Nephron (organoid): Measurements from ENCODE around the gene CDKAL1.

Source experiments
- H3K27ac Mint-ChIP-seq, 3 experiments: 2 replicates each; pipeline ENCODE4 v1.8.0; 2020; ENCODE audit warnings: mixed read lengths in 3 of 3, mild to moderate bottlenecking in 2 of 3, moderate library complexity in 1 of 3
- H3K27me3 Mint-ChIP-seq: 2 replicates; pipeline ENCODE4 v1.8.0; 2021; ENCODE audit warnings: low read depth, mild to moderate bottlenecking, moderate library complexity, mixed read lengths
- H3K36me3 Mint-ChIP-seq: 2 replicates; pipeline ENCODE4 v1.8.0; 2020; ENCODE audit warnings: low read depth, mixed read lengths
- H3K4me1 Mint-ChIP-seq: 2 replicates; pipeline ENCODE4 v1.8.0; 2020; ENCODE audit warnings: mixed read lengths
- H3K4me3 Mint-ChIP-seq, 3 experiments: 2 replicates each; pipeline ENCODE4 v1.8.0; 2020; ENCODE audit warnings: mild to moderate bottlenecking in 3 of 3, mixed read lengths in 3 of 3, moderate library complexity in 2 of 3
- H3K9me3 Mint-ChIP-seq: 2 replicates; pipeline ENCODE4 v1.8.0; 2020; ENCODE audit warnings: mixed read lengths
- TF ChIP-seq, protein P1 (sequence below), 3 experiments: fragments of 200-600 bp; sonication (generic); IDR thresholded peaks; one replicate each; pipeline ENCODE4 v1.5.0; 2021; ENCODE audit warnings: antibody characterized with exemption in 3 of 3; ENCODE audit not compliant: unreplicated experiment in 3 of 3

Gene CDKAL1

DNA sequence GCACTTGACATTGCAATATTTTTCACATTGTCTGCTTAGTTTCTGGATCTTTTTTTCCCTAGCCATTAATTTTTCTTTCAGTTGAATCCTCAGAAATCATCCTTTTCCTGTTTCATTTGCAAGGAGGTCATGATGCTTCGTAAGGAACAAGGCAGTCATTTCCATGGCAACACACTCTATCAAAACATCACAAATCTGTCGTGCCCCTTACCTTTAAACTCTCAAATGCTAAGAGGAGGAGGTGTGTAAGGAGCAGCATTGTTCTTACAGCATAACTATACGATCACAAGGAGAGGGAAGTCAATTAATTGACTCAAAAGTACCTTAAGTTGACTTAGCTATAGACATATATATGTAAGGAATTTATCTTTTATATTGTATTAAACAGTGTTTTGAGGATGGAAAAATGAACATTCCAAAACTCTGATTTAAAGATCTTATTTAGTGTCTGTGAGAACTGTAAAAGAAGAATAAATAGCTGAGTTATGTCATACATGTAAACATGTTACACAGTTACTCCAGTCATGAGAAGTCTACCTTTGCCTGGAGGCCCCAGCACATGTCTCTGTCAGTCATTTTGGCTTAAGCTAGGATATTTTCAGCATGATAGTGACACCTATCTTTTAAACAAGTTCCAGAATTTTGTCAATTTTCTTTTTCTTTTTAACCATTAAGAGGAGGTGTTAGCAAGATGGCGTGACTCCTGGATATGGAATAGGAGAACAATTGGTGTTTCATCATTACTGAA, 41.6 kb downstream of the CDKAL1 start:
- H3K27me3 Mint-ChIP-seq = no peaks in the 10 kb centered on the region

DNA sequence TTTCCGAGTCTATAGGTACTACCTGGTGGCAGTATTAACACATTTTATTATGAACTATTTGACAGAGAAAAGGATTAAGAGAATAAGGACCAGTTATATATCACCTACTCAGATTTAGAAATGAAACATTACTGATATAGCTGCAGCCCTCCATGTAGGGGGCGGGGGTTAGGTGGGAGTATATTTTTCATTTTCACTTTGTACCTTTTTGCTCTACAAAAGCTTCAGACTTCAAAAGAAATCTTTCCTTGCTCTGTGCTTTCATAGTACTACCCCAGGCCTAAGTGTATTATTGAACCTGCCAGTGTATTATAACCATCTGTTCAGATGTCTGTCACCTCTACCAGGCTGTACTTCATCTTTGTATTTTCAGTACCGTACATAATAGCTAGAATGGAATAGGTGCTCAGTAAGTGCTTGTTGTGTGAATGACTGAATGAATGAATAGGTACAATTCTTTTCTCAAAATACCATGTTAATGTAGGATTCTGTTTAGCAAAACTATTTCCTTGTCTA, 43.0 kb downstream of the CDKAL1 start:
- H3K27me3 Mint-ChIP-seq = no peaks in the 10 kb centered on the region
- H3K36me3 Mint-ChIP-seq = peaks cover 8% of the 10 kb centered on the region
- H3K4me1 Mint-ChIP-seq = peaks cover 24% of the 10 kb centered on the region
- no peak overlapping the region for H3K27ac Mint-ChIP-seq
- no peak overlapping the region for H3K4me3 Mint-ChIP-seq
- H3K9me3 Mint-ChIP-seq = no peaks in the 10 kb centered on the region
- TF ChIP-seq, protein P1, sequence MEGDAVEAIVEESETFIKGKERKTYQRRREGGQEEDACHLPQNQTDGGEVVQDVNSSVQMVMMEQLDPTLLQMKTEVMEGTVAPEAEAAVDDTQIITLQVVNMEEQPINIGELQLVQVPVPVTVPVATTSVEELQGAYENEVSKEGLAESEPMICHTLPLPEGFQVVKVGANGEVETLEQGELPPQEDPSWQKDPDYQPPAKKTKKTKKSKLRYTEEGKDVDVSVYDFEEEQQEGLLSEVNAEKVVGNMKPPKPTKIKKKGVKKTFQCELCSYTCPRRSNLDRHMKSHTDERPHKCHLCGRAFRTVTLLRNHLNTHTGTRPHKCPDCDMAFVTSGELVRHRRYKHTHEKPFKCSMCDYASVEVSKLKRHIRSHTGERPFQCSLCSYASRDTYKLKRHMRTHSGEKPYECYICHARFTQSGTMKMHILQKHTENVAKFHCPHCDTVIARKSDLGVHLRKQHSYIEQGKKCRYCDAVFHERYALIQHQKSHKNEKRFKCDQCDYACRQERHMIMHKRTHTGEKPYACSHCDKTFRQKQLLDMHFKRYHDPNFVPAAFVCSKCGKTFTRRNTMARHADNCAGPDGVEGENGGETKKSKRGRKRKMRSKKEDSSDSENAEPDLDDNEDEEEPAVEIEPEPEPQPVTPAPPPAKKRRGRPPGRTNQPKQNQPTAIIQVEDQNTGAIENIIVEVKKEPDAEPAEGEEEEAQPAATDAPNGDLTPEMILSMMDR (IDR thresholded peaks at IDR 0.05; ENCODE audit: unreplicated experiment in 3 of 3) = no peak

More for the DNA sequence above, 41.6 kb downstream of the CDKAL1 start:
- Mint-ChIP-seq H3K4me1 (peaks cover 28% of the 10 kb centered on the region), H3K9me3 (no peaks in the 10 kb centered on the region), H3K36me3 (peaks cover 6% of the 10 kb centered on the region), H3K4me3 (no peak overlapping the region), H3K27ac (peak overlapping the region; percentile 42 to 60 (median 43))
- TF ChIP-seq, protein P1 (IDR thresholded peaks at IDR 0.05; ENCODE audit: unreplicated experiment in 3 of 3) = no peak

GRCh38 chr6:20581070-20581469, 46.8 kb downstream of the CDKAL1 start:
- H3K9me3 Mint-ChIP-seq = no peaks in the 10 kb centered on the region
- TF ChIP-seq, protein P1 (IDR thresholded peaks at IDR 0.05; ENCODE audit: unreplicated experiment in 3 of 3) = no peak
- H3K36me3 Mint-ChIP-seq = peaks cover 21% of the 10 kb centered on the region
- H3K4me1 Mint-ChIP-seq = peaks cover 14% of the 10 kb centered on the region
- H3K27ac Mint-ChIP-seq = no peak overlapping the region
- H3K27me3 Mint-ChIP-seq = no peaks in the 10 kb centered on the region
- no peak overlapping the region for H3K4me3 Mint-ChIP-seq

GRCh38 chr6:20582586-20583443, 48.6 kb downstream of the CDKAL1 start:
- H3K4me3 Mint-ChIP-seq = no peak overlapping the region
- H3K27me3 Mint-ChIP-seq = no peaks in the 10 kb centered on the region
- H3K27ac Mint-ChIP-seq = no peak overlapping the region
- H3K9me3 Mint-ChIP-seq = no peaks in the 10 kb centered on the region
- TF ChIP-seq, protein P1 (IDR thresholded peaks at IDR 0.05; ENCODE audit: unreplicated experiment in 3 of 3) = no peak
- peaks cover 9% of the 10 kb centered on the region for H3K4me1 Mint-ChIP-seq
- peaks cover 22% of the 10 kb centered on the region for H3K36me3 Mint-ChIP-seq

- peaks cover 19% of the 10 kb centered on the region for H3K36me3 Mint-ChIP-seq
- no peak overlapping the region for H3K4me3 Mint-ChIP-seq
- peaks cover 9% of the 10 kb centered on the region for H3K4me1 Mint-ChIP-seq
- H3K27ac Mint-ChIP-seq = no peak overlapping the region
- H3K9me3 Mint-ChIP-seq = no peaks in the 10 kb centered on the region
- TF ChIP-seq, protein P1 (IDR thresholded peaks at IDR 0.05; ENCODE audit: unreplicated experiment in 3 of 3) = no peak
- H3K27me3 Mint-ChIP-seq = no peaks in the 10 kb centered on the region
These were observed 49.2 kb downstream of the CDKAL1 start for GRCh38 chr6:20583444-20583800.
